HG03280 (cell line): ENCODE measurements around the gene PLXNA4.

Experiments used
- ATAC-seq: cut with Tn5 transposase; IDR thresholded peaks from one replicate; pipeline ENCODE4 v1.9.1; 2021; ENCODE audit warnings: mild to moderate bottlenecking, moderate library complexity; ENCODE audit not compliant: unreplicated experiment

The PLXNA4 gene

DNA sequence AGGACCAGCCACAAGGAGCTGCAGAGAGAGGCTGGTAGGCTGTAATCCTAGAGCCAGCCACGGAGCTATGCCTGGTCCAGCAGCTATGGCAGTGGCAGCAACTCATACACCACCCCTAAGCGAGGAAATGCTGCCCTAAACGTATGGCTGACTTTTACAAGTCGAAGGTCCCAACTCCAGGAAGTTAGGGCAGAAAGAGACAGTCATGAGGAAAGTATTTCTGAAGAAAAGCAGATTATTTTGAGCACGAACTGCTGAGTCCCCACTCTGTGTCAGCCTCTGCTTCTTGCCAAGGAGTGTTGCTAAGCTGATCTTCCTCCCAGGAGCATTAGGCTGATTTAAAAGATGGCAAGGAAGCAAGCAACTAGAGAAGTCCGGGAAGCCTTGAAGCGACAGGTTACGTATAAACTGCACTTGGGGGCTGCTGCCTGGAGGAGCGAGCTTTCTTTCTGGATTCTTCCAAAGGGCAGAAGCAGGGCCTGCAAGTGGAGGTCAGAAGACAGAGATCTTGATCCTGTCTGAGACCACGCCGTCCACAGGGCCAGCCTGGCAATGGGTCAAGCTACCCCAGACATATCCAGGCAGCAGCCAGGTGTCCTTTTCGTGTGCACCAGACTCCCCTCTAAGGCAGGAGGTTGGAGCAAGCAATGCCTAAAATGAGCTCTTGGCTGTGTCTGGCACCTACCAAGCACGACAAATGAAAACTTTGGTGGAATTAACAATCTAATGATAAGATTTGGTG, 39.4 kb downstream of the PLXNA4 start:
- no peak for ATAC-seq

DNA sequence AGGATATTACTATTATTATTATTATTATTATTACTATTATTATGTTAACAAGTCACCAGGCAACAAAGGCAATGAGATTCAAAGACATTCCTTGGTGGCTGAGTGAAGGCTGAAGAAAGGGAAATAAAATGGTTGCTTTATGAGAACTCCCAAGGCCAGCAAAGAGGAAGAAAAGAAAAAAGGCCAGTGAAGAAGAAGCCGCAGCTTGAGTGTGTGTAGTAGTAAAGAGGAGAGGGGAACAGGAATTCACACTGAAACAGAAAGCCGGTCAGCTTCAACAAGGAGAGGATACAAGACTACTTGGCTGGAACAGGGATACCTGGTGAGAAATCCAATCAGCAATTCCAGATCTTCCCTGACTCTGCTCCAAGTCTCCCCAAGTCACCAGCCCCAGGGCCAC, 42.4 kb downstream of the PLXNA4 start:
- no peak for ATAC-seq

- ATAC-seq: no peak
These were observed 44.0 kb downstream of the PLXNA4 start for GRCh38 chr7:132532281-132532680.

DNA sequence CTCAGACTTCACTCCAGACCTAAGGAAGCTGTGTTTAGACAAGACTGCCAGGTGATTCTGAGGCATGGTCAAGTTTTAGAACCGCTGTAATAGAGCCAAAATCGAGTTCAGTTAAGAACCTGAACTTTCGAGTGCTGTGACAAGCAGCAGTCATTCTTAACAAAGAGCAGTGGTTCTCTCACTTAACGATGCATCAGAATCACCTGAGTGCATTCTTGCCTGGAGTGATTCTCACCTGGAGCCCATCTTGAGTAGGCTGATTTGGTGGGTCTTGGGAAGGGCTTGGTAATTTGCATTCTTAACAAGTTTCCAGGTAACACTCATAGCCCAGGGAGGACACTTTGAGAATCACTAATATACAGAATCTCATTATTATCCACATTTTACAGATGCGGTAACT, 44.7 kb downstream of the PLXNA4 start:
- ATAC-seq: no peak

DNA sequence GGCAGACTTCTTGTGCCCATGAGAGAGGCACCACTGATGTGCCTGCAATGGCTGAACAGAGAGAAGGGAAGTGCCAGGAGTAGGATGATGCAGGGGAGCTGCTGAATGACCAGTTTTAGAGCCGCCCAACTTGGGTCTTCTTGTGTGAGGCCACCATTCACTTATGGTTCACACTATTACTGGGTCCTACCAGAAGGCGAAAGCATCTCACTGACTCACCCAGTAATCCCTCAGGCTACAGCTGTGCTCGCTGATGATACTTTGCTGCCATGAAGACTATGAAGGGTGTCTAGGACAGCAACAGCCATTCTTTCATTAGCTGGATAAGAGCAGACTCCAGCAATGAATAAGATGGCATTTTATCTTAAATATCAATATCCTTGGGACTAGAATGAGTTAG, 47.6 kb downstream of the PLXNA4 start:
- ATAC-seq: no peak

GRCh38 chr7:132527467-132528410, 48.5 kb downstream of the PLXNA4 start:
- ATAC-seq: no peak

DNA sequence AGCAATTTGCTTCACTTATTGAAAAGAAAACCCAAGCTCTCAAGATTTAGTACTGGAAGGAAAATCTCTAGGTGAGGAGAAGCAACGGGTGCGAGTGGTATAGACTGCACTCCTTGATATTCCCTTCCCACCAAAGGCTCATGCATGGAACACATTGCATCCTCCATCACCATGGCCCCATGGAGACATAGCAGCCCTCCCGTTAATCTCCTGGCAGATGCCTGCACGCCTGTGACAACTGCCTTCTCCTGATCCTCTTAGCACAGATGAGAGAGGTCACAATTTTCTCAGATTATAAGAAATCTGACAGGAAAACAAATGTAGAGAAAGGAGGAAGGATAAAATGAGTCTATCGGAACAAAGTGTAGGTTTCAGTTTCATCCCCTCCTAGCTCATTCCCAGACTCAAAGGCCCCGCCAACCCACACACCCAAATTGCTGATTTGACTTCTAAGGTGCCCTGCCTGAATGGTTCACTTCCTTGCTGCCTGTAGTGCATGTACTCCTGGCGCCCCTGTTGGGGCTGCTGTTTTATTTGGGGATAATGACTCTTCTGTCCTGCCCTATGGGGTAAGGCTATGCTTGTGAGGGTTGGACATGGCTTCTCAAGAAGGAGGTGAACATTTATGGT, 50.0 kb downstream of the PLXNA4 start:
- ATAC-seq: no peak

DNA sequence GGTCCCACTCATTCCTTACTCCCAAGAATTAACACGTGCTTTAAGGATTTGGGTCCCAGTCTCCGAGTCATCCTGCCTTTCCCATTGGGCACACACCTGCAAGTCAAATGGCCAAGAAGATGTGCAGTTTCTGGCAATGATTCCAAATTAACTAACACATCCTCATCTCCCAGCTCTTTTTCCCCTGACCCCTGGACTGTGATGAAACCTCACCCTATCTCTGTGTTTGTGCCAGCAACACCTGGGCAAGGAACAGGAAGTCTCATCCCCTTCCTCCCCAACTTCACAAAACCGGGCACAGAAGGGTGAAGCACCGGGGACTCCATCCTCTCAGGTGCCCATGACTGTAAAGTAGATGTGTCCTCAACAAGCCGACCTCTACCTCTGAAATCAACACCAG, 54.8 kb downstream of the PLXNA4 start:
- ATAC-seq: no peak

DNA sequence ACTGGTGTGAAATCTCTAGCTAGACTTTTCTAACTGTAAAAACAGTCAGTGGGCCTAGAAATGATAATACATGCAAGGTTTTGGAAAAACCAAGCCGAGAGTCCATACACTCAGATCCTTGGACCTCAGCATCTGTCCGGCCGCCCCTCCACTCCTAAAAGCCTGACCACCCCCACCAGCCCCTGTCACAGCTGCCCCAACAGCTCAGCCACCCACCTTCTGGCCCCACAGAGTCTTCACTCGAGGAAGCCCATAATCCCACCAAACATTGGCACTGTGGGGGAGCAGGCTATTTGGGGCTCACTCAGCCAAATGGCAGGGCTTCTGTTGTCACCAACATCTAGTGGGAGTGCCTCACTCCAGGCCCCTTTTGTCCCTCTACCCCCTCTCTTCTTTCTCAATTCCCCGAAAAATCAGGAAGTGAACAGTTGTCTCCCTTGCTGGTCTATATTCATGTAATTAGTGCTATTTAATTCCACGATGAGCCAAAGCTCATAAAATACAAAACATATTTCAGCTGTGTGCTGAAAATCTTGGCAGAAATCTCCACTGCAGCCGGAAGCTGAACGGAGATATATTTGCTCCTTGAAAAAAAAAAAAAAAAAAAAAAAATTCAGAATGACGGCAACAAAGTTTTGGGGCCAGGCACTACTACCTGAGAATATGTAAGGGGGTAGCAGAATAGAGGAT, 55.5 kb downstream of the PLXNA4 start:
- no peak for ATAC-seq

DNA sequence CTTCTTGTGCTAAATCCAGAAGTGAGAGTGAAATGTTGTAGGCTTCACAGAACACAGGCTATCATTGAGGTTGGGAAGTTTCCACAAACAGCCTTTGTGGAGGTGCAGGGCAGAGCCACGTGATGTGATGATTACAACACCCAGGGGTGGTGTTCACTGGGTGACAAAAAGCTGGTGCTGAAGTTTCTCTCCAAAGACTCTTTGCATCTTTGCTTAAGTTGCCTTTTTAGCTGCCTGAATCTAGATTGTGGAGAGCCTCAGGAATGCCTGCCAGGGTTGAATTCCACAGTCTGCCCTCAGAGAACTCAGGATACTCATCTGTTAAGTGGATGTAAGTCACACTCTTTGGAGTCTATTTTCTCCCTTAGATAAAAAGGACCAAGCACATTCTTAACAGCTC, 56.3 kb downstream of the PLXNA4 start:
- ATAC-seq: no peak

DNA sequence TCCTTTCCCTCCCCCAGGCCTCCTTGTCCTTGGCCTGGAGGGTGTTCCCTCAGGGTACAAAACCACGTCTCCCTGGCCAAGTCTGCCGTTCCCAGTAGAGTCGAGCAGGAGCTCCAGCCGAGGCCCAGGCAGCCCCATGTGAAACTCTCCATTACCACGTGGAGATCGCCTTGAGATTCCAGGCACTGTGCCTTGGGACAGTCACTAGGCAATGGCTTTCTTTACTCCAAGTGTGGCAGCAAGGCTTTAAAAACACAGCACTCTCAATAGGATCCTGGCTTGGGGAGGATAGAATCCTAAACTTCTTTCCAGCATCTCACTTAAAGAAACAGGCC, 57.5 kb downstream of the PLXNA4 start:
- no peak for ATAC-seq

GRCh38 chr7:132518102-132518838, 58.0 kb downstream of the PLXNA4 start:
- ATAC-seq: no peak

GRCh38 chr7:132516042-132516840, 60.0 kb downstream of the PLXNA4 start:
- ATAC-seq: no peak

DNA sequence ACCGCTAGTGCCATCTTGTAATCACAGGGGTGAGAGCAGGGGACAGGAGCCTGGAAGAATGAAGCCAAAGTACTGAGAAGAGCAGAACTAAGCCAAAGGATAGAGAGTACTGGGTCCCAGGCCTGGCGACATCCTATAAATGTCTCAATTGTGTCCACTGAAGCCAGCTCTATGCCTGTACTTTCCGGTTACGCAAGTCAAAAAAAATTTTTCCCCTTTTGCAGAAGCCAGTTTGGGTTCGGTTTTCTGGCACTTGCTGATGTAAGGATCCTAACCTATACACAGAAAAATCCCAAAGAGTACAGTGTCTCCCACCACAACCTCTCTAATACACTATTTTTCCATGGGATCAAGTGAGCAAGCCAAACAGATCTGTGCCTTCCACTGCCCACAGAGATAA, 61.1 kb downstream of the PLXNA4 start:
- ATAC-seq: no peak

GRCh38 chr7:132514430-132514829, 61.8 kb downstream of the PLXNA4 start:
- no peak for ATAC-seq

- ATAC-seq: no peak
These were observed 64.3 kb downstream of the PLXNA4 start for GRCh38 chr7:132511921-132512320.

GRCh38 chr7:132511387-132511786, 64.9 kb downstream of the PLXNA4 start:
- no peak for ATAC-seq

GRCh38 chr7:132509643-132510042, 66.6 kb downstream of the PLXNA4 start:
- ATAC-seq: no peak

- ATAC-seq: no peak
These were observed 67.4 kb downstream of the PLXNA4 start for GRCh38 chr7:132508724-132509353.
